KBM-7 (cell line): ENCODE data around the gene DMAP1.

Source experiments
- DNase-seq: peaks from one replicate; pipeline ENCODE4 v3.0.0-alpha.2; 2015
- in situ Hi-C: fragments of 300-500 bp; cut with MboI; formaldehyde crosslinking; loops from 2 replicates; pipeline ENCODE4 v1.14.3; 2020; ENCODE audit warnings: low sequenced_read_pairs, low pct_unique_long_range_greater_than_20kb, mixed read lengths

Gene DMAP1

GRCh38 chr1:44249543-44249942 is 36.3 kb downstream of the DMAP1 start:
- in situ Hi-C loops: no loop called here
- no peak for DNase-seq

GRCh38 chr1:44250068-44250781 is 37.0 kb downstream of the DMAP1 start:
- DNase-seq: no peak
- in situ Hi-C loops: no loop called here

DNA sequence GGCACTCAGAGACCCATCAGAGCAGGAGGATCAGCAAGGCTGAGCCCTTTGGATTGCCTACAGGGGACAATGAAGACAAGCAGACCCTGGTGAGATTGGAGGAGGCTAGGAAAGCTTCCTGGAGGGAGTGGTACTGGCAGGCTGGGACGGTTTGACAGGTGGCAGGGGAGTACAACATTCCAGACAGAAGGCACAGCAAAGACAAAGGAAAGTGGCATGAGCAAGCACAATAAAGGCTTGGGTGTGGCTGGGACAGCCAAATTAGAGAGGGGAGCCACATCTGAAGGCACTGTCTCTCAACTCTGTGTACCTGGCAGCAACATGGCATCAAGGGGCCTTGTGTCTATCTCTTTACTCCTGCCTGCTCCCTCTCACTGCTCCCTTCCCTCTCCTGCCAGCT is 38.2 kb downstream of the DMAP1 start:
- no peak for DNase-seq
- in situ Hi-C loops: no loop called here

- in situ Hi-C loops: no loop called here
- DNase-seq: no peak
These were observed 38.9 kb downstream of the DMAP1 start for GRCh38 chr1:44251989-44252671.

- in situ Hi-C loops: no loop called here
- no peak for DNase-seq
These were observed 41.2 kb downstream of the DMAP1 start for GRCh38 chr1:44254392-44254910.

DNA sequence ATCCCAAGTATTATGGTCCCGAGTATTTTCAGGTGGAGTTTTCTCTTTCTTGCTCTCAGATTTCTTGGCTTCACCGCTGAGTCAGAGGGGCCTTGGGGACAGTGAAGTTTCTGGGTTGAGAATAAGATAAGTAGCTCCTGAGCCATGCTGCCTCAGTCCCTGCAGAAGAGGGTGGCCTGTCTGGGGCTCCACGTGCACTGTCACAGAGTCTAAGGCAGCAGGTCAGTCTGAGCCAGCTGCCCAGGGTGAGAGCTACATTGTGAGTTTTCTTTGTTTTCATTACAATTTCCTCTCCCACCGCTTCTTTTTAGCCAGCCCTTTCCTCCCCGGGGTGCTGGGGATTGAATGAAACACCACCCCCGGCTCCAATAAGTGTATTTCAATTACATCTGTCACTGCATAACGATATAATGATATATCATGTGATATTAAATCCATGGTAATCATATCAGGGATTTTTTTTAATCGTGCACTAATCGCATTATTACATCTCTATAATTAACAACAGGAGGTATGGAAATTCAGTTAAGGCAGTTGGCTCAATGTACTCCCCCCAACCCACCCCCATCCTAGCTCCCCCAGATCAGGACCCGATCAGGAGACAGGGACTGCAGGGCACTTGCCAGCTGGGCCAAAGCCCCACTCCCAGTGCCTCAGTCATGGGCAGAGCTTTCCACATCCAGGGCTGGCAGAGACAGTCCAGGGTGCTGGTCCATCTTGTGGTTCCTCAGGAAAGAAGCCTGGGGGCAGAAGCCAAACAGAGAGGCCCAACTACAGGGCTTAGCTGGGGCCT is 43.7 kb downstream of the DMAP1 start:
- DNase-seq: no peak
- in situ Hi-C loops: no loop called here

DNA sequence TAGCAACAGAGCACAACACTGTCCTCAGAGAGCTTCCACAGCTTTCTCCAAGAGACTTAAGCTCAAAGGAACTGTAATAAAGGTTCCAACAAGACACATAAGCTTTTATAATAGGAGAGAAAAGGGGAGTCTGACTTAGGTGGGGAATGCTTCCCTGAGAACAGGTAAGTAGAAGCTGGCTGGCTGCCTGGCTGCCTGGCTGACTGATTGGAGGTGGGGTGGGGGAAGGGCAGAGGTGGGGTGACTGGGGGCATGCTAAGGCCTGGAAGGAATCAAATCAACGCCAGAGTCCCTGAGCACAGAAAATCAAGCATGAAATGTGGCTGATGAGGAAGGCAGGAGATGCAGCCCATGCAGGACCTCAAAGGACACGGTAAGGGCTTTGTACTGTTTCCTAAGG is 45.8 kb downstream of the DMAP1 start:
- in situ Hi-C loops: no loop called here
- DNase-seq: no peak

DNA sequence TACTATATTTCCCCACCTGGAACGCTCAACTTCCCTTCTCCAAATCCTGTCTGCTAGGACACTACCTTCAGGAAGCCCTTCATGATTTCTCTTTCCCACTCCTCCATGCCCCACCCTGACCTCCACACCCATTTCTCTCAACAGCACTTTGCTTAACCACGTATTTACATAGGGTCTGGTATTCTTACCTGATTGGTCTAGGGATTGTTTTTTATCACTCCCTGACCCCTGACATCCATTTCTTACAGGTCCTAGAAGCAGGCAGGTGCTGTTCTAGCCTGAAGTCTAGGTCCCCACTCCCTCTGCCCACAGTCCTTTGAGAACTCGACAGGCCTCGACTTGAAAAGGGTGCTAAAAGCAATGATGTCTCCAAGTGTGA is 47.5 kb downstream of the DMAP1 start:
- in situ Hi-C loops: no loop called here
- no peak for DNase-seq

- in situ Hi-C loops: no loop called here
- DNase-seq: no peak
These were observed 48.0 kb downstream of the DMAP1 start for GRCh38 chr1:44261171-44261817.

DNA sequence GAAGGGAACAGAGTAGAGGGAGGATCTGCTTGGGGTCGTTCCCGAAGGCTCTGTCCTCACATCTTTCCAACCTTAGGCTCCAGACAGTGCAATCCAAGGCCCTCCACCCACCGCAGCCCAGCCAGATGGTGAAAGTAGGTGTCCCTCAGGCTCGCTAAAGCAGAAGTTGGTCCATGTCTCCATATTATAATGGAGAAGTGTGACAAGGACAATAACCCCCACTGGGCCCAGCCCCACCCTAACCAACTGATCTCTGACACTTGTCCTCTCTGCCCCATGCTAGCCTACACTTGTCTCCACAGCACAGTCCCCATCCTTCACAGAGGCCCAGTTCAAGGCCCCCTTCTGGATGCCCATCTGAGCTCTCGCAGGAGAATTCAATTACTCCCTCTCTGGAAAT is 48.7 kb downstream of the DMAP1 start:
- in situ Hi-C loops: no loop called here
- DNase-seq: no peak

GRCh38 chr1:44262414-44262813 is 49.1 kb downstream of the DMAP1 start:
- in situ Hi-C loops: no loop called here
- DNase-seq: no peak

DNA sequence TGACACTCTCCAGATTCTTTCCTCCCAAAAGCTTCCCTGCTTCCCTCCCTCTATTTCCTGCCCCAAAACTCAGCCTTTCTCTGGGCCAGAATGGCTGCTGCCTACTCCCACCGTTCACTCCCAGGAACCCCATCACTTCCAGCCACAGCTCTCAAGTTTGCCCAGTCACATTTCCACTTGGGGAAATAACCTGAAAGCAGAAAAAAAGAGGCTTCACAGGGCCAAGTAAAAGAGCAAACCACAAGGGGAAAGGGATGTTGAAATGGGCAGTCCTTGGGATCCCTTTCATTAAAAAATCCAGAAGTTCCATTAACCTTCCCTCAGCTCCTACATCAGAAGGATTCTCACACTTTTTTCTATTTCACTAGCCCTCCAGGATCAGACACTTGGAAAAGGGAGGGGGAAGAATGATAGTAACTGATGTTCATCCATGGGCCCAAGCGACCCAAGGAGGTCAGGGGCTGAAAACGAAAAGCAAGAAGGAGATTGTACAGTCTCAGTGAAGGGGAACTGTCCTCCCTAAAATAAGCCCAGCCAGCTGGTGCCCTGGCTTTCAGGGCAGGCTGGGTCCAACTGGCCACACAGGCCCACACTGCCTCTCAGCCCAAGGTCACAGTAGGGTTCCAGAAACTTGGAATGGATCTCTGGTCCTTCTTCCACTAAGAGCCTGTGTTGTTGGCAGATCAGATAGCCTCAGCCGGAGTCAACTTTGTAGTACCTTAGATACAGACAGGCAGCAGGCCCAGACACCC is 49.7 kb downstream of the DMAP1 start:
- in situ Hi-C loops: no loop called here
- no peak for DNase-seq

GRCh38 chr1:44263568-44264450 is 50.5 kb downstream of the DMAP1 start:
- in situ Hi-C loops: no loop called here
- DNase-seq: no peak

DNA sequence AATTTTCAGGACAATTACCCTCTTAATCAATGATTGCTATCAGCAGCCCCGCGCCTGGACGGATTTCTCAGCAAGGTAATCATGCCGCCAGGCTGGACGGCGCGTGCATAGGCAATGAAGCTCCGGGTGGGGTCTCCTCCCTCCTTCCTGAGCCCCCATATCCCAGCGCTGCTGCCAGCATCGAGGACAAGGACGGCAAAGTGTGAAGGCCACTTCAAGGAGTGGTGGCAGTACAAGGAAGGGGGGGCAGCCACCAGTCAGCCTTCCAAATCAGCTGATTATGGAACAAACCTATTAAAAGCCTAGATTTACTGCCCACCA is 51.1 kb downstream of the DMAP1 start:
- in situ Hi-C loops: no loop called here
- no peak for DNase-seq

GRCh38 chr1:44265656-44266358 is 52.5 kb downstream of the DMAP1 start:
- in situ Hi-C loops: no loop called here
- no peak for DNase-seq

- no peak for DNase-seq
- in situ Hi-C loops: no loop called here
These were observed 53.4 kb downstream of the DMAP1 start for GRCh38 chr1:44266400-44267344.

GRCh38 chr1:44267438-44267837 is 54.2 kb downstream of the DMAP1 start:
- in situ Hi-C loops: no loop called here
- DNase-seq: no peak
